NCI-H345 treated with DMSO at 0.1 percent for 48 hours (cell line): ENCODE data around the gene TTLL1.

Experiments used
- DNase-seq: peaks from one replicate; lab custom pipeline; 2025; ENCODE audit not compliant: unreplicated experiment; lab: John Stamatoyannopoulos, UW

The TTLL1 gene

DNA sequence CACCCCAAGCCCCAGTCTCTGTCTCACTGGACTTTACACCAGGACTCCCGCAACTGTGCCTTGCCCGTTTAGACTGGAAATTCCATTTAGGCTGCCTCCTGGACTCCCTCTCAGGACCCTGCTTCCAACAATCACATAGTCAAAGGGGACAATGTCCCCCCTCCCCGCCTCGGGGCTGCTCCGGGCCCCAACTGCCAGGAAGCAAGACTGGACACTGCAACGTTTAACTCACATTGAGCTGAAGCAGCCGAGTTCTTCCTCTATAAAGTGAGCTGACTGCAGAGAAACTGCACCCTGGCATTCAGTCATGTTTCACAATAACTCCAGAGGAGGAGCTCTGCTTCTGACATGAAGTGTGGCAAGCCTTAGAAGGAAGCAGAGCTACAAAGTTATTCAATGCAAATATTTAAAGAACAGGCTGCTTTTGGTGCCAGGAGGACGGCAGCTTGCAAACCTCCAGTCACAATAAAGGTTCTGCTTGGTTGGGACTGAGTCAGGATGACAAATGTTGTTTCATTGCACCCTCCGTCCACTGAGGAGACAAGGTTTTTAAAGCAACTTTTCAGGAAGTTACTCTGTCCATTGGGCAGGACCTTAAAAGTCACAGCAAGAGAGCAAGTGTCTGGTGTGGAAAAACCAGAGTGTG is 94.2 kb downstream of the TTLL1 start:
- DNase-seq: no peak

- DNase-seq: no peak
Measured at GRCh38 chr22:42994276-42994916, 94.8 kb downstream of the TTLL1 start.

DNA sequence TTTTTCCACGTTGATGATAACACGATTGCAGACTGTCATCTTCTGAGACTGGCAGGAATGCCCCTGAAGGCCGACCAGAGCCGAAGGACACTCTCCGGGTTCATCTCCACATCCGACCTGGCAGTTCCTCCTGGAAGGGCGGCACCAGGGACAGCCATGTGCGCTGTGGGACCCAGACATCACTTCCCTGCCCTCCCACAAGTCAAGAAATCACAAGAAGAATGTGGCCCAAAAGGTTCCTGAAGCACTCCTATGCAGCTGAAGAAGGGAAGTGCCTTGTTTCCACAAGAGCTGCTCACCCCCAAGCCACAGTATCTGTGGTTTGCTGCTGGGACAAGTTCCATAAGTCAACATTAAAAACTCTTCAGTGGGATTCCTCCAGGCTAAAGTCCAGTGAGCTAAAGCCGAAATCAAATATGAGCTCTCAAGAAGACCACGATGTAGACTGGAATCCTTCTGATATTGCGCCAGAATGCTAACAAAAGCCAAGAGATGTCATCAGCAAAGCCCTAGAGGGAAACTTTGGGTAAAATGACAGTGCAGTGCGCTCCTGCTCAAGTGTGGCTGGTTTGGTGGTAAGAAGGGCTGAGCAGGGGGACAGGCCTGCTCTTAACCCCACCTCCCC is 95.4 kb downstream of the TTLL1 start:
- no peak for DNase-seq

GRCh38 chr22:42992886-42993479 is 96.2 kb downstream of the TTLL1 start:
- no peak for DNase-seq

DNA sequence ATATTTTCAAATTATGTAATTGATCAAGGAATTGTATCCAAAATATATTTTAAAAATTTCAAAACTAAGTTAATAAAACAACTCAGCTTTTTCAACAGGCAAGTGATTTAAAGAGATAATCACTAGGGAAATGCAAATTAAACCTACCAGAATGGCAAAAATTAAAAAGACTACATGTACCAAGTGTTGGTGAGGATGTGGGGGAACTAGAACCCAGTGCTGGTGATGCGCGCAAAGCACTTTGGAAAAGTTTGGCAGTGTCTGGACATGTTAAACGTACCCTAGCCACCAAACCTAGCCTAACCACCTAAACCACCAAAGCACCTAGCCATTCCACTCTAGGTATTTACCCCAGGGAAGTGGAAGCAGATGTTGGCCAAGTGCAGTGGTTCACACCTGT is 97.1 kb downstream of the TTLL1 start:
- DNase-seq: no peak

GRCh38 chr22:42991010-42991651 is 98.1 kb downstream of the TTLL1 start:
- DNase-seq: no peak

DNA sequence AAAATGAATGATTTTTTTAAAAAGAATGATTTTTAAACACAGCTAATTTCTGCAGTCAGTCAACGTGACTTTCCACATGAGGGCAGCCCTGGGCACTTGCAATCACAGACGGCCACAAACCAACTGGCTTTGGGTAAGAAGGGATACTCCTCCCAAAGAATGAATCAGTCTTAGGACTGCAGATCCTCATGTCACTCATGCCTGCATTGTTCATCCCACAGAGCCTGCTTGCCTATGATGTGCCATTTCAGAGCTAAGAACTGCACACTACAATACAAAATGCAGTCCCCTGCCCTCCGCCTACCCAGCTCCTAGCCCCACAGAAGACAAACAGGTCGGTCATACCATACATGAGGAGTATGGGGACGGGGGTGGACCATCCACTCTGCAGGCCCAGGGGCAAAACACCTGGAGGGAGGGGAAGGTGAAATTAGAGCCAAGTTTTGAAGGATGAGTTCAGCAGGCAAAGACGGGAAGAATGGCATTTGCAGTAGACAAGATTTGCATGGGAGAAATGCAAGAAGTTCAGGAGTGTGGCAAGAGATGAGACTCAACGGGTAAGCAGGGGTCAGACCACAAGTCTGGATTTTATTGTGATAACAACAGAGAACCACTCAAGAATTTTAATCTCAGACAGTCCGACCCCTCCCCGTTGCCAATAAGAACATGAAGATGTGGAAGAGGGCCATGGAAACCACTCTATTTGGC is 98.9 kb downstream of the TTLL1 start:
- DNase-seq: no peak
